Lower leg skin (tissue), 4 donors: ENCODE measurements around the gene HAPLN2. TPM values are rescaled to one million over a fixed set of nuclear protein-coding genes. Genes with fewer than 3 reads are reported as not detected.

Experiments used
- DNase-seq, 2 donors: peaks; one replicate each; pipeline ENCODE4 v3.0.0-alpha.2; 2019; ENCODE audit warnings: low spot score in 2 of 2
- H3K4me3 ChIP-seq: fragments of 200-600 bp; sonication (generic); 2 replicates; pipeline ENCODE4 v1.5.1; 2017; ENCODE audit warnings: mild to moderate bottlenecking, low read depth; ENCODE audit not compliant: poor library complexity, severe bottlenecking
- POLR2A ChIP-seq, 2 donors: fragments of 450-650 bp; IDR thresholded peaks; one replicate each; pipeline ENCODE4 v1.6.1; 2016 to 2017; ENCODE audit warnings: antibody characterized with exemption in 2 of 2, mild to moderate bottlenecking in 1 of 2, moderate library complexity in 1 of 2
- WGBS, 2 donors: methylation state at CpG; one replicate each; pipeline ENCODE4 v1.1.5; 2018; 5-methylcytosine and 5-hydroxymethylcytosine counted together
- intact Hi-C: fragments of 100-400 bp; cut with DNase I; formaldehyde crosslinking; loops from one replicate; pipeline ENCODE4 v1.15.0; 2023; ENCODE audit warnings: low total_unique reads
- total RNA-seq, 4 donors: library from RNA; depleted of rRNA; stranded (reverse); fragments of >200 nt; gene quantifications; one replicate each; pipeline ENCODE4 v1.1.0, GENCODE V29; 2016
- TF ChIP-seq, protein P1 (sequence below), 3 donors: fragments of 450-650 bp; IDR thresholded peaks; one replicate each; pipeline ENCODE4 v1.5.1; 2016; ENCODE audit warnings: antibody characterized with exemption in 3 of 3, mild to moderate bottlenecking in 3 of 3, moderate library complexity in 2 of 3

The HAPLN2 gene
- total RNA-seq, 4 donors from 2014 or later = 0.68 to 1.0 (median 0.80) TPM; not detected in 1

DNA sequence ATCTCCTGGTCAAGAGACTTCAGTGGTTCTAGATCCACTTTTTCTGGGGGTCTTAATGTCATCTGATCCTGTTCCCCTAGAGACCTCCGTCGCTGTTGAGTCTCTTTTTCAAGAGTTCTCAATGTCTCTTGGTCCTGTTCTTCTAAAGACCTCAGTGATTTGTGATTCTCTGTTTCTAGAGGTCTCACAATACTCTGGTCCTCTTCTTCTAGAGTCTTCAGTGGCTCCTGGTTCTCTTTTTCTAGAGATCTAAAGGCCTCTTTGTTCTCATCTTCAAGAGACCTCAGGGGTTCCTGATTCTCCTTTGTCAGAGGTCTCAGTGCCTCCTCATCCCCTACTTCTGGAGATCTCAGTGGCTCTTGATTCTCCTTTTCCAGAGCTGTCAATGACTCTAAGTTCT lies 52.6 kb downstream of the HAPLN2 start:
- no peak for DNase-seq
- intact Hi-C loops = no loop called here
- H3K4me3 ChIP-seq = no peak overlapping the region
- 91 to 95% methylated on average over 2 of the region's 2 CpGs for WGBS, 2 donors
- TF ChIP-seq POLR2A (IDR thresholded peaks at IDR 0.05) = no peak
- TF ChIP-seq, protein P1, sequence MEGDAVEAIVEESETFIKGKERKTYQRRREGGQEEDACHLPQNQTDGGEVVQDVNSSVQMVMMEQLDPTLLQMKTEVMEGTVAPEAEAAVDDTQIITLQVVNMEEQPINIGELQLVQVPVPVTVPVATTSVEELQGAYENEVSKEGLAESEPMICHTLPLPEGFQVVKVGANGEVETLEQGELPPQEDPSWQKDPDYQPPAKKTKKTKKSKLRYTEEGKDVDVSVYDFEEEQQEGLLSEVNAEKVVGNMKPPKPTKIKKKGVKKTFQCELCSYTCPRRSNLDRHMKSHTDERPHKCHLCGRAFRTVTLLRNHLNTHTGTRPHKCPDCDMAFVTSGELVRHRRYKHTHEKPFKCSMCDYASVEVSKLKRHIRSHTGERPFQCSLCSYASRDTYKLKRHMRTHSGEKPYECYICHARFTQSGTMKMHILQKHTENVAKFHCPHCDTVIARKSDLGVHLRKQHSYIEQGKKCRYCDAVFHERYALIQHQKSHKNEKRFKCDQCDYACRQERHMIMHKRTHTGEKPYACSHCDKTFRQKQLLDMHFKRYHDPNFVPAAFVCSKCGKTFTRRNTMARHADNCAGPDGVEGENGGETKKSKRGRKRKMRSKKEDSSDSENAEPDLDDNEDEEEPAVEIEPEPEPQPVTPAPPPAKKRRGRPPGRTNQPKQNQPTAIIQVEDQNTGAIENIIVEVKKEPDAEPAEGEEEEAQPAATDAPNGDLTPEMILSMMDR (IDR thresholded peaks at IDR 0.05) = no peak

DNA sequence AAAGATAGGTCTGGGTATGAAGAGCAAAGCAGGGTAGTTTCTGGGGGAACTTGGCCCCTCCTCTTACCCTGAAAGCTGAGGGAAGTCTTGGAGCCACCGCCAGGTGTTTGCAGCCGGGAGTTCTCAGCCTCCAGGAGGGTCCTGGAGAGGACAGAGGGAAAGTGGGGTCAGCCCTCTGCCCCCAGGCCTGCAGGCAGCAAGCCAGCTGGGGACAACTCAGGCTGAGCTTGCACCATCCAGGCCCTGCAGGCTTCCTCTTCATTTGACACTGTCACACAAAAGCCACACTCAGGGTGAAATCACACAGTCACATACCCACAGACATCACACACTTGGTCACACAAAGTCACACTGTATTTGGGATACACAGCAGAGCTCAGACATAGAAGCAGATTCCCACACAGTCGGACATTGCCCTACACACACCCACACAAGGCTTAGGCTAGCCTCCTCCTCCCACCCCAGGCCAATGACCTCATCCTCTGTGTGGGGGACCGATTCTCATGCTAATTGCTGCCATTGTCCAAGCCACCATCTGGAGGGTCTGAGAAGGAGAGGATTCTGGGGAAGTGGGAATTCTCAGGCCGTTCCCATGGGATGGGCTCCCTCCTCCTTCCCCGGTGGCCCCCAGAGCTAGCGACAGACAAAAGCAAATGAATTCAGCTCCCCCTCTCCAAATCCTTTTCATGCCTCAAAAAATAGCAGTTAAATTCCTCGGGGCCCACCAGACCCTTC lies 54.3 kb downstream of the HAPLN2 start:
- TF ChIP-seq, protein P1 (IDR thresholded peaks at IDR 0.05) = no peak
- TF ChIP-seq POLR2A (IDR thresholded peaks at IDR 0.05) = no peak
- DNase-seq = no peak
- intact Hi-C loops = no loop called here
- no peak overlapping the region for H3K4me3 ChIP-seq
- 76% methylated on average over 8 of the region's 8 CpGs for WGBS, 2 donors

Other genes with a start within 250 kb of the HAPLN2 start
- gene MEF2D, start 118.6 kb upstream of the HAPLN2 start, total RNA-seq = 10 to 100 TPM; 32.1 to 67.3 (median 55.6) TPM
- gene IQGAP3, start 46.9 kb upstream of the HAPLN2 start, total RNA-seq = 1 to 10 TPM in 3 of 4 donors, under 1 TPM in 1; 0.98 to 3.0 (median 2.1) TPM
- gene TTC24, start 39.7 kb upstream of the HAPLN2 start, total RNA-seq = under 1 TPM in 1 of 4 donors, not detected in 3; 0.19 TPM
- gene NAXE, start 27.6 kb upstream of the HAPLN2 start, total RNA-seq = 10 to 100 TPM; 37.0 to 52.7 (median 45.8) TPM
- 10 to 100 TPM in 3 of 4 donors, 1 to 10 TPM in 1; 10.0 to 18.5 (median 13.9) TPM for gene GPATCH4, start 17.9 kb upstream of the HAPLN2 start, total RNA-seq
- 10 to 100 TPM; 21.9 to 50.1 (median 26.0) TPM for gene BCAN, start 22.7 kb downstream of the HAPLN2 start, total RNA-seq
- gene NES, start 58.0 kb downstream of the HAPLN2 start, total RNA-seq = 1 to 10 TPM; 2.4 to 8.9 (median 5.0) TPM
- gene CRABP2, start 86.2 kb downstream of the HAPLN2 start, total RNA-seq = 100 to 1,000 TPM in 1 of 4 donors, 10 to 100 TPM in 3; 67.9 to 103 (median 96.1) TPM
- gene METTL25B, start 109.1 kb downstream of the HAPLN2 start, total RNA-seq = 10 to 100 TPM; 20.3 to 39.0 (median 28.2) TPM
- gene ISG20L2, start 109.4 kb downstream of the HAPLN2 start, total RNA-seq = 10 to 100 TPM; 13.4 to 21.4 (median 16.7) TPM
- gene MRPL24, start 121.7 kb downstream of the HAPLN2 start, total RNA-seq = 10 to 100 TPM; 34.0 to 44.9 (median 41.5) TPM
- gene HDGF, start 132.3 kb downstream of the HAPLN2 start, total RNA-seq = 100 to 1,000 TPM; 210 to 233 (median 222) TPM
- gene PRCC, start 148.1 kb downstream of the HAPLN2 start, total RNA-seq = 10 to 100 TPM; 35.4 to 45.6 (median 38.8) TPM
- gene SH2D2A, start 197.4 kb downstream of the HAPLN2 start, total RNA-seq = 1 to 10 TPM in 1 of 4 donors, not detected in 3; 1.5 TPM
- gene INSRR, start 239.7 kb downstream of the HAPLN2 start, total RNA-seq = not detected
- gene NTRK1, start 241.4 kb downstream of the HAPLN2 start, total RNA-seq = under 1 TPM in 1 of 4 donors, not detected in 3; 0.23 TPM